Measurements from ENCODE around the gene CLC. TPM values are rescaled to one million over a fixed set of nuclear protein-coding genes. Genes with fewer than 3 reads are reported as not detected.

CLC gene
- total and polyA plus RNA-seq, 2 of the 8 experiments (the other 6 are each of a cell fraction or from before 2014, with no cell fraction given), result 6.4 to 12.4 TPM

DNA sequence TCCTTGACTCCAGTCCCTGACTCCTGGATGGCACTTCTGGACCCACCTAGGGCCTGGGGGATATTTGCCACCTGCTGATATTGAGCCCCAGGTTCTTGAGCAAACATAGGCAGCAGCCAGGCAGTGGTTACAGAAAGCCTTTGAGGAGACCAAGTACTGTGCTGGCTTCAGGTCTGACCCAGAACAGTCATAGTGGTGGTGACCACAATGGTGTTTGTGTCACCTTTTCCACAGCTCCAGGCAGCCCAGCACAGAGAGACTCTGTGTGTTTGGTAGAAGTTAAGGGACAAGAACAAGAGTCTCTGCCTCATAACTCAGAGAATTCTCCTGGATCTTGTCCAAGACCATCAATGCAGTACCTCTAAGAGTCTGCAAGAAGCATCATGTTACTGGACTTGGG, 14.6 kb upstream of the CLC start:
- Histone ChIP-seq H2BK12ac (ENCODE audit: low read depth, low read length) (no peak overlapping the region), H3K4ac (replicated peaks; ENCODE audit: insufficient read length, low read depth, low read length) (no peak overlapping the region), H2AFZ (ENCODE audit: low read length) (no peak overlapping the region), H2BK15ac (ENCODE audit: low read length) (no peak overlapping the region), H3K79me1 (ENCODE audit: low read depth, low read length) (no peaks in the 10 kb centered on the region), H3K4me2 (ENCODE audit: insufficient read depth in 1 of 2, low read depth in 2 of 2, low read length in 2 of 2) (no peak overlapping the region), H4K91ac (replicated peaks; ENCODE audit: insufficient read length, low read length) (no peak overlapping the region), H3K4me3 (ENCODE audit: extremely low read depth in 1 of 4, insufficient read depth in 2 of 4, low read depth in 3 of 4, low read length in 4 of 4) (no peak overlapping the region), H3K9me3 (ENCODE audit: insufficient read depth in 2 of 2, low read depth in 1 of 2, low read length in 1 of 2) (no peaks in the 10 kb centered on the region), H3K27me3 (replicated peaks in 1 of 4; ENCODE audit: control insufficient read depth in 3 of 4, extremely low read depth in 1 of 4, insufficient read depth in 3 of 4, low read length in 3 of 4) (no peaks in the 10 kb centered on the region), H3K56ac (replicated peaks; ENCODE audit: insufficient read length, low read depth, low read length) (no peak overlapping the region), H2BK5ac (ENCODE audit: low read depth, low read length) (no peak overlapping the region), H2BK20ac (ENCODE audit: low read length) (no peak overlapping the region), H3K23me2 (ENCODE audit: low read depth, low read length) (no peaks in the 10 kb centered on the region), H3K9ac (replicated peaks in 1 of 4; ENCODE audit: extremely low read depth in 1 of 4, low read depth in 3 of 4, low read length in 3 of 4) (no peak overlapping the region), H2AK5ac (ENCODE audit: low read depth, low read length) (no peak overlapping the region), H3K79me2 (ENCODE audit: control insufficient read depth in 1 of 2, insufficient read depth in 2 of 2, low read length in 2 of 2) (no peaks in the 10 kb centered on the region), H4K8ac (ENCODE audit: extremely low read depth, insufficient read depth, low read length) (no peak overlapping the region), H3K18ac (ENCODE audit: extremely low read depth, low read length) (no peak overlapping the region), H3K36me3 (ENCODE audit: control insufficient read depth in 2 of 4, insufficient read depth in 4 of 4, low read length in 3 of 4) (no peaks in the 10 kb centered on the region), H3K23ac (ENCODE audit: insufficient read length) (no peak overlapping the region), H4K20me1 (replicated peaks in 1 of 2; ENCODE audit: control insufficient read depth in 1 of 2, insufficient read depth in 2 of 2, low read length in 2 of 2) (no peaks in the 10 kb centered on the region), H3K4me1 (replicated peaks in 1 of 4; ENCODE audit: control insufficient read depth in 3 of 4, insufficient read depth in 4 of 4, low read length in 3 of 4) (no peaks in the 10 kb centered on the region), H4K5ac (ENCODE audit: insufficient read length, low read depth, low read length) (no peak overlapping the region), H3K27ac (ENCODE audit: low read depth, low read length) (no peak overlapping the region), H3K14ac (ENCODE audit: insufficient read length) (no peak overlapping the region), H2BK120ac (replicated peaks; ENCODE audit: low read depth, low read length) (no peak overlapping the region)
- no peak for DNase-seq (ENCODE audit: low read depth in 1 of 2, low spot score in 2 of 2)
- ChIA-PET CTCF (ENCODE audit: partially characterized antibody) (interaction anchor here (2.8 kb wide), 1 partner anchor 12 kb away, joined by 10 read pairs; no protein-coding TSS in a partner anchor), POLR2A (ENCODE audit: partially characterized antibody) (no interaction called here)
- no peak for FAIRE-seq
- no peak for TF ChIP-seq MAX (IDR thresholded peaks at IDR 0.05)
- no peak for TF ChIP-seq SIN3A (conservative IDR thresholded peaks at IDR 0.05 in 1 of 2, IDR thresholded peaks at IDR 0.05 in 1 of 2; ENCODE audit: low read depth in 1 of 2, low read length in 2 of 2)
- no peak for TF ChIP-seq RXRA (IDR thresholded peaks at IDR 0.05; ENCODE audit: insufficient read depth, low read depth, low read length)
- no peak for TF ChIP-seq CHD1 (IDR thresholded peaks at IDR 0.05; ENCODE audit: low read depth, low read length)
- no peak for TF ChIP-seq JUN (IDR thresholded peaks at IDR 0.05; ENCODE audit: low read depth, low read length)
- no peak for TF ChIP-seq KDM5A (IDR thresholded peaks at IDR 0.05; ENCODE audit: low read length)
- no peak for TF ChIP-seq BCL11A (IDR thresholded peaks at IDR 0.05; ENCODE audit: low read depth in 2 of 2, low read length in 2 of 2)
- no peak for TF ChIP-seq FOSL1 (IDR thresholded peaks at IDR 0.05; ENCODE audit: insufficient read depth, low read depth, low read length)
- no peak for TF ChIP-seq SAP30 (IDR thresholded peaks at IDR 0.05; ENCODE audit: insufficient read depth, insufficient replicate concordance, low read length)
- TF ChIP-seq, protein P1, sequence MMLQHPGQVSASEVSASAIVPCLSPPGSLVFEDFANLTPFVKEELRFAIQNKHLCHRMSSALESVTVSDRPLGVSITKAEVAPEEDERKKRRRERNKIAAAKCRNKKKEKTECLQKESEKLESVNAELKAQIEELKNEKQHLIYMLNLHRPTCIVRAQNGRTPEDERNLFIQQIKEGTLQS (IDR thresholded peaks at IDR 0.05; ENCODE audit: insufficient read depth, low read depth, low read length), result no peak
